ENCODE measurements around the gene PRPSAP1.
A peak's percentile ranks its signal among the peaks of the same experiment; 100 is the strongest.

Gene PRPSAP1

DNA sequence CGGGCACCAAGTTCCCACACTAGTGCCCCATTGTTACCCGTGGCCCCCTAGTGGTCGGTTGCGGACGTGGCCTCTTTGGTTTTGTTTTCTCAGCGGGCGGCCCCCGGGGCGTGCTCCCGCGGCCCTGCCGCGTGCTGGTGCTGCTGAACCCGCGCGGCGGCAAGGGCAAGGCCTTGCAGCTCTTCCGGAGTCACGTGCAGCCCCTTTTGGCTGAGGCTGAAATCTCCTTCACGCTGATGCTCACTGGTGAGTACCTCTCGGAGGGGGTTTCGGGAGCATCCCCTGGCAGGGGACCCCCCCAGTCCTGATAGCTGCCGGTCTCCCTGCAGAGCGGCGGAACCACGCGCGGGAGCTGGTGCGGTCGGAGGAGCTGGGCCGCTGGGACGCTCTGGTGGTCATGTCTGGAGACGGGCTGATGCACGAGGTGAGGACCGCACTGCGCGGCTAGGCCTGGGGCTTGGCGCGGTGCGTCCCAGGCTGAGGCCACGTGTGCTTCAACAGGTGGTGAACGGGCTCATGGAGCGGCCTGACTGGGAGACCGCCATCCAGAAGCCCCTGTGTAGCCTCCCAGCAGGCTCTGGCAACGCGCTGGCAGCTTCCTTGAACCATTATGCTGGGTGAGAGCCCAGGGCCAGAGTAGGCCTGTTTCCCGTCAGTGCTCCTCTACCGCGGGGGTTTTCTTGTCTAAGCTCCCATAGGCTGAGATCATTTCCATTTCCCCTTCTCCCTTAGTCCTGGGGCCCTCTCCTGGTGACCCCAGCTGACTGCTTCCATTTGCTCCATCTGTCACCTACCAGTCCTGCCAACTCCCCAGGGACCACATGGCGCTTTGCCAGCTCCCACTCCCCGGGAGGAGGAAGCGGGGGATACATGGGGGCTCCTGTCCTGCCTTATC is 32.4 kb upstream of the PRPSAP1 start:
- peak; percentile 92 for TF ChIP-seq CTCF (IDR thresholded peaks at IDR 0.05)
- Histone ChIP-seq H2AFZ (peak overlapping the region; percentile 78), H3K9ac (no peak overlapping the region), H3K79me2 (no peaks in the 10 kb centered on the region), H3K4me3 (ENCODE audit: low read depth, low read length) (peak overlapping the region; percentile 49), H3K4me1 (peaks cover 5% of the 10 kb centered on the region), H3K4me2 (ENCODE audit: low read length) (peak overlapping the region; percentile 71), H3K9me3 (ENCODE audit: control insufficient read depth, low read length) (no peaks in the 10 kb centered on the region), H3K27me3 (ENCODE audit: control insufficient read depth, insufficient read depth, low read length) (no peaks in the 10 kb centered on the region), H3K36me3 (ENCODE audit: control insufficient read depth, insufficient read depth, low read length) (no peaks in the 10 kb centered on the region), H3K27ac (peak overlapping the region; percentile 17)

DNA sequence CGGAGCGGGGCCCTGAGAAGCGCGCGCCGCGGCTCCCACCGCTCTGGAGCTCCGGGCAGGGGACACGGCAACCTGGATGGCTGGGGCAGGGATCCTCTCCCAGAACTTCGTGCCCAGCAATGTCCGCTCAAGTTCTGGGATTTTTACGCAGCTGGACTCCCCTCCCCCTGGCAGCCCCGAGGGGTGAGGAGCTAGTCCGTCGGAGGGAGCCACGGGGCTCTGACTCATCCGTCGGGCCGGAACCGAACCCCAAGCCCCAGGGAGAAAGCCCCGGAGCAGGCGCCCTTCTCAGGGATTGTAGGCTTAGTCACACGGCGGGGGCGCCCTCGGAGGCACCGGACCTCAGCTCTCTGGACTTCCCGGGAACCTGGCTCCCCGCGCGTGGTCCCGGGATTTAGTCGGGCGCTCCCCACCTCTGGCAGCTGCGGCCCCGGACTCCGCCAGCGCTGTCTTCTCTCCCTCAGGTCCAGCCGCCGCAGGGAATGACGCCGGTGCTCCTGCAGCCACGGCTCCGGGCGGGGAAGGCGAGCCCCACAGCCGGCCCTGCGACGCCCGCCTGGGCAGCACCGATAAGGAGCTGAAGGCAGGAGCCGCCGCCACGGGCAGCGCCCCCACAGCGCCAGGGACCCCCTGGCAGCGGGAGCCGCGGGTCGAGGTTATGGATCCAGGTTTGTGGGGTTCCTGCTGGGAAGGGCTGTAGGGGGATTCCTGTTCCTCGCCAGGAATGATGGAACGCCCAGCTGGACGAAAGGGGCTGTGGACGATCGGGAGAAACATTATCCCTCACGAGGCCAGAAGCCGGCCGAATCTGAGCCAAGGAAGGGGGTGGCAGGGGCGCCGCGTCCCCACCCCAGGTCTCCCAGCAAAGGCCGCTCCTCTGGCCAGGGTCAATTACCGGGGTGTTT is 31.5 kb upstream of the PRPSAP1 start:
- H3K27me3 ChIP-seq (ENCODE audit: control insufficient read depth, insufficient read depth, low read length) = no peaks in the 10 kb centered on the region
- H3K4me3 ChIP-seq (ENCODE audit: low read depth, low read length) = peak overlapping the region; percentile 49
- peak overlapping the region; percentile 71 for H3K4me2 ChIP-seq (ENCODE audit: low read length)
- H2AFZ ChIP-seq = peak overlapping the region; percentile 78
- H3K36me3 ChIP-seq (ENCODE audit: control insufficient read depth, insufficient read depth, low read length) = no peaks in the 10 kb centered on the region
- H3K9me3 ChIP-seq (ENCODE audit: control insufficient read depth, low read length) = no peaks in the 10 kb centered on the region
- H3K4me1 ChIP-seq = peaks cover 5% of the 10 kb centered on the region
- no peak for TF ChIP-seq CTCF (IDR thresholded peaks at IDR 0.05)
- no peaks in the 10 kb centered on the region for H3K79me2 ChIP-seq
- peak overlapping the region; percentile 17 for H3K27ac ChIP-seq
- no peak overlapping the region for H3K9ac ChIP-seq

DNA sequence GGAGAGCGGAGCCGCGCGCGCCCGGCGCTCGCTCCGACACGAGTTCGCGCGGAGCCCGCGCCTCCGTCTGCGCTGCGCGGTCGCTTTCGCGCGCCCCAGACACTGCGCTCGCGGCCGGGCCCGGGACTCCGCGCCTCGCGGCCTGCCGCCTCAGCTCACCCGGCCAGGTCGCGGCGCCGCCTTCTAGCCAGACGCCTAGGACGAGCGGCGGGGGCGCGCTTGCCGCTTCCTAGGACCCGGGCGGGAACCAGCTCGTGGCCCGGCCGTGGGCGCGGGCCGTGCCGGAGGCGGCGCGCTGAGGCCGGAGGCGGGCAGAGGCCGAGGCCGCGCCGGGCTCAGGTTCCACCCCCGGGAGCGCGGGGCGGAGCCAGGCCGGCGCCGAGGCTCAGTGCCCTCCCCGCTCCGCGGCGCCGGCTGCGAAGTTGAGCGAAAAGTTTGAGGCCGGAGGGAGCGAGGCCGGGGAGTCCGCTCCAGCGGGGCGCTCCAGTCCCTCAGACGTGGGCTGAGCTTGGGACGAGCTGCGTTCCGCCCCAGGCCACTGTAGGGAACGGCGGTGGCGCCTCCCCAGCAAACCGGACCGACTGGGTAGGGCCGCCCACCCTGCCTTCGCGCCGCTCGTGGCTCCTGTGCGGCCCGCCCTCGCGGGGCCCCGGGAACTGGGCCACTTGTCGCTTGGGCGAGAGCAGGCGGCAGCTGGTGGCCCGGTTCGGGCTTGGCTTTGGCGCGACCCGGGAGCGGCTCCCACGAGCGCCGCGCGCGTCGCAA is 30.7 kb upstream of the PRPSAP1 start, which contains the start of gene SPHK1:
Gene SPHK1 (plus strand): TSS at position 388 of the 765 bp plus-strand sequence. CDS start 1,036 bp downstream, outside the sequence.
- no peak for TF ChIP-seq CTCF (IDR thresholded peaks at IDR 0.05)
- Histone ChIP-seq H3K27ac (peak within 1 kb of the TSS; percentile 62), H3K9ac (no peak within 1 kb of the TSS), H3K4me1 (peaks cover 5% of the 10 kb centered on the region), H2AFZ (peak within 1 kb of the TSS; percentile 78), H3K4me3 (ENCODE audit: low read depth, low read length) (peak within 1 kb of the TSS; percentile 69), H3K27me3 (ENCODE audit: control insufficient read depth, insufficient read depth, low read length) (no peaks in the 10 kb centered on the region), H3K79me2 (no peaks in the 10 kb centered on the region), H3K9me3 (ENCODE audit: control insufficient read depth, low read length) (no peaks in the 10 kb centered on the region), H3K4me2 (ENCODE audit: low read length) (peak within 1 kb of the TSS; percentile 80), H3K36me3 (ENCODE audit: control insufficient read depth, insufficient read depth, low read length) (no peaks in the 10 kb centered on the region)

DNA sequence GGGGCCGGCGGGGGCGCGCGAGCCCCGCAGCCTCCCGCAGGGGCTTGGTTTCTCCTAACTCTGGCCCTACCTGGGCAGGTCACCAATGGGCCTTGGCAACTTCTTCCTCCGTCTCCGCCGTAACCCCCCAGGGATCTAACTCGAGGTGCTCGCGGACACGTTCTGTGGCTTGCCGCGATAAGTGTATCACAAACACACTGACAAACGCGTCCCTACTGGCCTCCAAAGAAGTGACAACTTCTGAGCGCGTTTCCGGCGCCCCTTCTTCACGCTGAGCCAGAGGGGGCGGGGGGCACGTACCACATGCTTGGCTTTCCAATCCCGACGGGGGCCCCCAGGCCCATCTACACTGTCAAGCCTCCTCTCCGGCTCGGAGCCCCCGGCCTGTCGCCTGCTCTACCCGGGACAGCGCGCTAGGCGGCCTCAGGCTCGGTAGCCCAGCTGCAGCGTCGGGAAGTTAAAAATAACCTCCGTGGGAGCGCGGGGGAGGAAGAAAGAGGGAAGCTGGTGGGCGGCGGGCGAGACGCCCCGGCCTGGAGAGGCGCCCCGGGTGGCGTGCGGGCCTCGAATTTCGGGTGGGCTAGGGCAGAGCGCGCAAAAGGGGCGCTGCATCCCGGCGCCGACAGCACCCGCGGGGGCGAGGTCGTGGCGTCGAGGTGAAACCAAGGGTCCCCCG is 30.0 kb upstream of the PRPSAP1 start:
- H3K9ac ChIP-seq = no peak overlapping the region
- H3K4me2 ChIP-seq (ENCODE audit: low read length) = peak overlapping the region; percentile 80
- H3K79me2 ChIP-seq = no peaks in the 10 kb centered on the region
- H3K4me3 ChIP-seq (ENCODE audit: low read depth, low read length) = peak overlapping the region; percentile 69
- peak overlapping the region; percentile 62 for H3K27ac ChIP-seq
- no peaks in the 10 kb centered on the region for H3K27me3 ChIP-seq (ENCODE audit: control insufficient read depth, insufficient read depth, low read length)
- peaks cover 8% of the 10 kb centered on the region for H3K4me1 ChIP-seq
- H3K9me3 ChIP-seq (ENCODE audit: control insufficient read depth, low read length) = no peaks in the 10 kb centered on the region
- H2AFZ ChIP-seq = peak overlapping the region; percentile 68
- TF ChIP-seq CTCF (IDR thresholded peaks at IDR 0.05) = no peak
- no peaks in the 10 kb centered on the region for H3K36me3 ChIP-seq (ENCODE audit: control insufficient read depth, insufficient read depth, low read length)

Measured in parathyroid adenoma (tissue), 2 donors.